KMS-11 (cell line): Measurements from ENCODE around the gene MEGF6.

Experiments used
- H2AFZ ChIP-seq: fragments of 200-600 bp; sonication (generic); 2 replicates; pipeline ENCODE4 v1.6.1; 2016; ENCODE audit warnings: antibody characterized with exemption, mixed run types, low read depth
- H3K27ac ChIP-seq: fragments of 200-600 bp; sonication (generic); 2 replicates; pipeline ENCODE4 v1.6.1; 2016; ENCODE audit warnings: mild to moderate bottlenecking, mixed run types
- H3K27me3 ChIP-seq: fragments of 200-600 bp; sonication (generic); 2 replicates; pipeline ENCODE4 v1.6.1; 2017; ENCODE audit warnings: mild to moderate bottlenecking, low read depth, mixed run types, moderate library complexity; ENCODE audit not compliant: insufficient read depth
- H3K36me3 ChIP-seq: fragments of 200-600 bp; sonication (generic); 2 replicates; pipeline ENCODE4 v1.6.1; 2017; ENCODE audit warnings: mild to moderate bottlenecking, mixed run types; ENCODE audit not compliant: insufficient read depth
- H3K4me1 ChIP-seq: fragments of 200-600 bp; sonication (generic); 2 replicates; pipeline ENCODE4 v1.6.1; 2016; ENCODE audit warnings: mild to moderate bottlenecking, low read depth, mixed run types; ENCODE audit not compliant: poor library complexity, severe bottlenecking
- H3K4me2 ChIP-seq: fragments of 200-600 bp; sonication (generic); 2 replicates; pipeline ENCODE4 v1.7.0; 2016; ENCODE audit warnings: mild to moderate bottlenecking, mixed run types
- H3K4me3 ChIP-seq: fragments of 200-600 bp; sonication (generic); IDR thresholded peaks from 2 replicates; pipeline ENCODE4 v1.6.1; 2017; ENCODE audit warnings: low read depth, low read length, mixed read lengths; ENCODE audit not compliant: insufficient read depth
- H3K79me2 ChIP-seq: fragments of 200-600 bp; sonication (generic); 2 replicates; pipeline ENCODE4 v1.6.1; 2016; ENCODE audit warnings: low read depth, mixed run types; ENCODE audit not compliant: insufficient read depth
- H3K9ac ChIP-seq: fragments of 200-600 bp; sonication (generic); 2 replicates; pipeline ENCODE4 v1.6.1; 2016; ENCODE audit warnings: mild to moderate bottlenecking, mixed run types
- H4K20me1 ChIP-seq: fragments of 200-600 bp; sonication (generic); 2 replicates; pipeline ENCODE4 v1.6.1; 2016; ENCODE audit warnings: mild to moderate bottlenecking, mixed run types; ENCODE audit not compliant: insufficient read depth
- CTCF ChIP-seq: fragments of 200-600 bp; sonication (generic); conservative IDR thresholded peaks from 2 replicates; pipeline ENCODE4 v1.6.1; 2017; ENCODE audit warnings: low read depth, mild to moderate bottlenecking, antibody characterized with exemption, low read length, moderate library complexity, mixed read lengths

MEGF6 gene

DNA sequence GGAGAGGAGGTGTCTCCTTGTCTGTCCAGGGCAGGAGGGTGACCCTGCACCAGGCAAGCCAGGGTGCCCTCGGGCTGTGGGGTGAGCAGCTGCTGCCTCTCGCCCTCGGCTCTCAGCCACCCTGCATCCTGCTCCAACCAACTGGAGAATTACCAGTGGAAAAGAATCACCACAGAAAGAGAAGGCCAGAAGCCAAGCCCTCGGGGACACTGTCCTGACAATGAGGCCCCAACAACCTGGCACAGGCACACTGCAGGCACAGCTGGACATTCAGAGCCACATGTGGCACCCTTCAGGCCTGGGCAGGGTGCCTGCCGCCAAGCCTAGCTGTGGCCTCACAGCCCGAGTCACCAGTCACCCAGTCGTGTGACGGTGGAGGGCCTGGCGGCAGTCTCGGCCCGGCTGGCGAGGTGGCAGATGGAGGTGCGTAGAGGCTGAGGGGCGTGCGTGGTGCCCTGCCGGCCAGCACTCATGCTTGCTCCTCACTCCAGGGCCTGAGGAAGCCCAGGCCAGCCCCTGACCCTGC lies 12.0 kb downstream of the MEGF6 start:
- no peaks in the 10 kb centered on the region for H3K79me2 ChIP-seq
- TF ChIP-seq CTCF: no peak
- no peak overlapping the region for H3K4me2 ChIP-seq
- H3K4me3 ChIP-seq: no peak overlapping the region
- no peak overlapping the region for H2AFZ ChIP-seq
- H3K4me1 ChIP-seq: no peaks in the 10 kb centered on the region
- H3K9ac ChIP-seq: no peak overlapping the region
- H3K27ac ChIP-seq: no peak overlapping the region
- peaks cover 91% of the 10 kb centered on the region for H3K27me3 ChIP-seq
- H3K36me3 ChIP-seq: no peaks in the 10 kb centered on the region
- H4K20me1 ChIP-seq: no peaks in the 10 kb centered on the region

GRCh38 chr1:3598522-3599285 lies 12.6 kb downstream of the MEGF6 start:
- no peak overlapping the region for H2AFZ ChIP-seq
- H3K27ac ChIP-seq: no peak overlapping the region
- H3K4me1 ChIP-seq: no peaks in the 10 kb centered on the region
- no peak for TF ChIP-seq CTCF
- no peaks in the 10 kb centered on the region for H3K36me3 ChIP-seq
- peaks cover 92% of the 10 kb centered on the region for H3K27me3 ChIP-seq
- no peak overlapping the region for H3K4me2 ChIP-seq
- no peak overlapping the region for H3K9ac ChIP-seq
- no peaks in the 10 kb centered on the region for H4K20me1 ChIP-seq
- H3K79me2 ChIP-seq: no peaks in the 10 kb centered on the region
- no peak overlapping the region for H3K4me3 ChIP-seq

DNA sequence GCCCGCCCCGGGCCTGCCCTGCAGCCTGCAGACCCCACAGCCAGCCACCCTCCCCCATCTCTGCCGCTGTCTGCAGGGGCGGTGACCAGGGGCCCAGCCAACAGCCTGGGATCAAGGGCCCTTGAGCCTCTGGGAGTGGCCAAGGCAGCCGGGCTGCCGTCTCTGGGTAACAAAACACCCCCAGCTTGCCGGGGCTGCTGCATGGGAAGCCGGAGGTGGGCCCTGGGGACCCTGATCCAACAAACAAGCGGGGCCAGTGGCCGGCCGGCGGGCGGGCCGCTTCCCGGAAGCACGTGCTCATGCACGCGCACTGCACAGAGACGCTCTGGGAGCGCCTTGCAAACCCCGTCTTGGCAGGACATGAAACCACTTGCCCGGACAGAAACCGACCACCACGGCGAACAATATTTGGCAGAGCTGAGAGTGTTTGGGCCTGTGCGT lies 13.2 kb downstream of the MEGF6 start:
- Histone ChIP-seq H2AFZ (no peak overlapping the region), H3K27me3 (peaks cover 92% of the 10 kb centered on the region), H3K79me2 (no peaks in the 10 kb centered on the region), H3K36me3 (no peaks in the 10 kb centered on the region), H3K9ac (no peak overlapping the region), H3K4me1 (no peaks in the 10 kb centered on the region), H3K4me3 (no peak overlapping the region), H4K20me1 (no peaks in the 10 kb centered on the region), H3K27ac (no peak overlapping the region), H3K4me2 (no peak overlapping the region)
- no peak for TF ChIP-seq CTCF

DNA sequence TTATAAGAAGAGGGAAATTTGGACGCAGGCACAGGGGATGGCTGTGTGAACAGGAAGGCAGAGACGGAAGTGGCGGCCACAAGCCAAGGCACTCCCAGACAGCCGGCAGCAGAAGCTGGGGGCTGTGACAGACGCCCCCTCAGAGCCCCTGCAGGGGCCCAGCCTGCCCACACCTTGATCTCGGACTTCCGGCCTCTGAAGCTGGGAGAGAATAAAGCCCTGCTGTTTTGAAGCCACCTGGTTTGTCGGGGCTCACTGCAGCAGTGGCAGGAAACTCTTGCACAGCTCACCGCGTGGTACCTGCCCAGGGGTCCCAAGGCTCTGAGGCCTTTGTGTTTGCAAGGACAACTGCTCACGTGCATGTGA lies 13.7 kb downstream of the MEGF6 start:
- Histone ChIP-seq H3K4me2 (no peak overlapping the region), H3K36me3 (no peaks in the 10 kb centered on the region), H3K9ac (no peak overlapping the region), H4K20me1 (no peaks in the 10 kb centered on the region), H3K27me3 (peaks cover 91% of the 10 kb centered on the region), H2AFZ (no peak overlapping the region), H3K4me3 (no peak overlapping the region), H3K27ac (no peak overlapping the region), H3K4me1 (no peaks in the 10 kb centered on the region), H3K79me2 (no peaks in the 10 kb centered on the region)
- no peak for TF ChIP-seq CTCF
